GM12873 (cell line): Measurements from ENCODE around the gene CDH4.

Experiments used
- TF ChIP-seq, protein P1 (sequence below): IDR thresholded peaks from 2 replicates; pipeline ENCODE4 v1.5.1; 2012; ENCODE audit warnings: low read depth, mild to moderate bottlenecking, moderate library complexity, low read length, control low read depth; ENCODE audit not compliant: insufficient read depth; ENCODE audit errors: missing control alignments

Gene CDH4

GRCh38 chr20:61909028-61909427, 657.0 kb downstream of the CDH4 start:
- TF ChIP-seq, protein P1, sequence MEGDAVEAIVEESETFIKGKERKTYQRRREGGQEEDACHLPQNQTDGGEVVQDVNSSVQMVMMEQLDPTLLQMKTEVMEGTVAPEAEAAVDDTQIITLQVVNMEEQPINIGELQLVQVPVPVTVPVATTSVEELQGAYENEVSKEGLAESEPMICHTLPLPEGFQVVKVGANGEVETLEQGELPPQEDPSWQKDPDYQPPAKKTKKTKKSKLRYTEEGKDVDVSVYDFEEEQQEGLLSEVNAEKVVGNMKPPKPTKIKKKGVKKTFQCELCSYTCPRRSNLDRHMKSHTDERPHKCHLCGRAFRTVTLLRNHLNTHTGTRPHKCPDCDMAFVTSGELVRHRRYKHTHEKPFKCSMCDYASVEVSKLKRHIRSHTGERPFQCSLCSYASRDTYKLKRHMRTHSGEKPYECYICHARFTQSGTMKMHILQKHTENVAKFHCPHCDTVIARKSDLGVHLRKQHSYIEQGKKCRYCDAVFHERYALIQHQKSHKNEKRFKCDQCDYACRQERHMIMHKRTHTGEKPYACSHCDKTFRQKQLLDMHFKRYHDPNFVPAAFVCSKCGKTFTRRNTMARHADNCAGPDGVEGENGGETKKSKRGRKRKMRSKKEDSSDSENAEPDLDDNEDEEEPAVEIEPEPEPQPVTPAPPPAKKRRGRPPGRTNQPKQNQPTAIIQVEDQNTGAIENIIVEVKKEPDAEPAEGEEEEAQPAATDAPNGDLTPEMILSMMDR = no peak

GRCh38 chr20:61909821-61910220, 657.8 kb downstream of the CDH4 start:
- TF ChIP-seq, protein P1 = no peak

DNA sequence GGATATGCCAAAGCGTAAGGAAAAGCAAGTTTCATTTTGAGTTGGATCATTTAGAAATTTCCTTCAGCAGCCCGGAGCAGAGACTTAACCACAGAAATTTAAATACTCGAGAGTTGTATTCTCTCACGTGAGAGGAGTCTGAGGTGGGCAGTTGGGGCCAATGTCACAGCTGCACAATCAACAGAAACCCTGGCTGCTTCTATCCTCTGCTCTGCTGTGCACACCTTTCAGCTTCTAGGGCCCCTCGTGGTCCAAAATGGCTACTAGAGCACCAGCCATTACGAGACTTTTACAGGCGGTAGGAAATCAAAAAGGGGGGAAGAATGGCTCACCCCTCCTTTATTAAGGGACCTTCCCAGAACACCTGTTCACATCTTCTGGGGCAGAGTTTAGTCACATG, 659.8 kb downstream of the CDH4 start:
- TF ChIP-seq, protein P1 = no peak

DNA sequence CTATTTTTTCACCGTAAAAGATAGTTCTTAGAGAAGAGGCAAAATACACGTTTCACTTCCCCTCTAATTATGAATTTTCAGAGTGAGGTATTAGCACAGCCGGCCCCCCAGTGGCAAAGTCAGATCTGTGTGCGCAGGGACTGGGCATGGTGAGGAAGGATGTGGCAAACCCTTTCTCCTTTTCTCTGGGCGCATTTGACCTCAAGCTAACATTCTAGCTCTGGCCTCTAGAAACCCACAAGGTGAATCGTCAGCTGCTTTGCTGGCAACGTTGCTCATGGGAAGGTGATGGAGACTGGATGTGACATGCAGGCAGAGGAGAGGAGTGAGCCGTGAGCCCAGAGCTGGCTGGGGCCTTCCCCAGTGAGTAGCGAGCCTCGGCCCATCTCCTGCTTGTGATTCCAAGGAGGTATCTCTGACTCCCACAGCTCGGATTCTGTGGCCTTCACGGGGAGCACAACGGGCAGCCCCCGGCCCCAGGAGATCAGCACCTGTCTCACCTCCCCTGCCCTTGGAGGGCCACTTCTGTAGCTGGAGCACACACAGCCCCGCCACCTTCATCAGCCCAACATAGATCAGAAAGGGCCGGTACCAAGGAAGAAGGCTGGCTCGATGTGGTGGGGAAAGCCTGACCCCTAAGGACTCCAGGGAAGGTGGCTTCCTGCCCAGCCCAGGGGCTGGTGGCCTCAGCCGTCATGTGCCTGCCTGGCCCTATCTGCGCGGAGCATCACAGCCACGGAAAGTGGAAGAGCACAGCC, 660.8 kb downstream of the CDH4 start:
- TF ChIP-seq, protein P1 = peak; percentile 2

GRCh38 chr20:61913423-61914225, 661.6 kb downstream of the CDH4 start:
- TF ChIP-seq, protein P1 = no peak

DNA sequence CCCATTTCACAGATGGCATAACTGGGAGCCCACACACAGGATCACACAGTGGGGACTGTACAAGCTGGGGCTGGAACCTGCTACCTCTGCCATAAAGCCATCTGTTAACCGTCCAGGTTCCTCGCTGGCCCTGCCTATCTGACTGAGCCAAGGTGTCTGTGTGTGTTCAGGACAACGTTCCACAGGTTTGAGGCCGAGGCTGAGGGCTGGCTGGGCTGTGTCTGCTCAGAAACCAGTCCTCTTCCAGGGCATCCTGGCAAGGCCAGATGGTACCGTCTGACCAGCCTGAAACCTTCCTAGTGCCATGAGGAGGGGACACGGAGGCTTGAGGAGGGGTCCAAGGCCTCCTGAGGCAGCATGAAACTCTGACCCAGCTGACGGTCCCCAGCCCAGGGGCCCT, 663.0 kb downstream of the CDH4 start:
- TF ChIP-seq, protein P1 = no peak

GRCh38 chr20:61916318-61916891, 664.3 kb downstream of the CDH4 start:
- TF ChIP-seq, protein P1 = no peak
